Activated CD4-positive, alpha-beta T cell treated with anti-CD3 and anti-CD28 coated beads, Interleukin-2, amount 10 ng/mL, durations not matched to agents 7 days and 5 days (primary cell): ENCODE measurements around the gene FARP1. TPM values are rescaled to one million over a fixed set of nuclear protein-coding genes. Genes with fewer than 3 reads are reported as not detected.

Experiments used
- CTCF ChIA-PET: fragments of 350-600 bp; sonication (Branson Sonifier 250); formaldehyde crosslinking; loops from one replicate; lab custom pipeline; 2021; ENCODE audit warnings: antibody characterized with exemption; lab: Charles Lee
- POLR2A ChIA-PET: fragments of 350-600 bp; sonication (Branson Sonifier 250); formaldehyde crosslinking; loops from one replicate; lab custom pipeline; 2021; ENCODE audit warnings: antibody characterized with exemption; lab: Charles Lee
- DNase-seq: peaks from one replicate; pipeline ENCODE4 v3.0.0-alpha.2; 2020
- H3K27ac Mint-ChIP-seq: one replicate; pipeline ENCODE4 v1.8.0; 2021; ENCODE audit warnings: mild to moderate bottlenecking, moderate library complexity, mixed read lengths
- H3K27me3 Mint-ChIP-seq: one replicate; pipeline ENCODE4 v1.8.0; 2021; ENCODE audit warnings: mixed read lengths
- H3K36me3 Mint-ChIP-seq: one replicate; pipeline ENCODE4 v1.8.0; 2021; ENCODE audit warnings: low read depth, mixed read lengths
- H3K4me1 Mint-ChIP-seq: one replicate; pipeline ENCODE4 v1.8.0; 2021; ENCODE audit warnings: mixed read lengths
- H3K4me3 Mint-ChIP-seq: one replicate; pipeline ENCODE4 v1.8.0; 2021; ENCODE audit warnings: mild to moderate bottlenecking, moderate library complexity, mixed read lengths
- H3K9me3 Mint-ChIP-seq: one replicate; pipeline ENCODE4 v1.8.0; 2021; ENCODE audit warnings: mixed read lengths
- total RNA-seq, 2 experiments: library from RNA; stranded (reverse); gene quantifications; one replicate each; pipeline ENCODE4 v1.2.3, GENCODE V29; 2021

Gene FARP1
- total RNA-seq, 2 experiments from 2014 or later = 0.67 to 1.0 TPM

GRCh38 chr13:98203646-98204326 is 60.9 kb downstream of the FARP1 start:
- ChIA-PET POLR2A (no interaction called here), CTCF (no interaction called here)
- Mint-ChIP-seq H3K9me3 (no peaks in the 10 kb centered on the region), H3K4me3 (no peak overlapping the region), H3K27me3 (peaks cover 5% of the 10 kb centered on the region), H3K36me3 (no peaks in the 10 kb centered on the region), H3K4me1 (no peaks in the 10 kb centered on the region), H3K27ac (no peak overlapping the region)
- no peak for DNase-seq

- CTCF ChIA-PET = interaction anchor here (1.3 to 1.4 kb wide), 2 partner anchors 10 to 20 kb away, joined by 3 read pairs; no protein-coding TSS in a partner anchor
- Mint-ChIP-seq H3K4me1 (no peaks in the 10 kb centered on the region), H3K27ac (no peak overlapping the region), H3K36me3 (no peaks in the 10 kb centered on the region), H3K4me3 (no peak overlapping the region), H3K27me3 (peaks cover 3% of the 10 kb centered on the region), H3K9me3 (no peaks in the 10 kb centered on the region)
- POLR2A ChIA-PET = no interaction called here
- DNase-seq = no peak
These were observed 61.7 kb downstream of the FARP1 start for GRCh38 chr13:98204546-98204945.

GRCh38 chr13:98206946-98207345 is 64.1 kb downstream of the FARP1 start:
- H3K27ac Mint-ChIP-seq = no peak overlapping the region
- H3K27me3 Mint-ChIP-seq = no peaks in the 10 kb centered on the region
- ChIA-PET POLR2A (no interaction called here), CTCF (interaction anchor here (0.6 kb wide), 1 partner anchor 141 kb away, joined by 3 read pairs; no protein-coding TSS in a partner anchor)
- DNase-seq = no peak
- no peak overlapping the region for H3K4me3 Mint-ChIP-seq
- H3K36me3 Mint-ChIP-seq = no peaks in the 10 kb centered on the region
- no peaks in the 10 kb centered on the region for H3K9me3 Mint-ChIP-seq
- H3K4me1 Mint-ChIP-seq = no peaks in the 10 kb centered on the region

GRCh38 chr13:98207416-98207815 is 64.5 kb downstream of the FARP1 start:
- Mint-ChIP-seq H3K27ac (no peak overlapping the region), H3K36me3 (no peaks in the 10 kb centered on the region), H3K9me3 (no peaks in the 10 kb centered on the region), H3K4me3 (no peak overlapping the region), H3K27me3 (no peaks in the 10 kb centered on the region), H3K4me1 (no peaks in the 10 kb centered on the region)
- DNase-seq = no peak
- POLR2A ChIA-PET = no interaction called here
- CTCF ChIA-PET = interaction anchor here (0.6 kb wide), 1 partner anchor 141 kb away, joined by 3 read pairs; no protein-coding TSS in a partner anchor

GRCh38 chr13:98208606-98209005 is 65.7 kb downstream of the FARP1 start:
- H3K27me3 Mint-ChIP-seq = no peaks in the 10 kb centered on the region
- no peak for DNase-seq
- H3K27ac Mint-ChIP-seq = no peak overlapping the region
- ChIA-PET CTCF (no interaction called here), POLR2A (no interaction called here)
- no peaks in the 10 kb centered on the region for H3K36me3 Mint-ChIP-seq
- H3K9me3 Mint-ChIP-seq = no peaks in the 10 kb centered on the region
- H3K4me3 Mint-ChIP-seq = no peak overlapping the region
- no peaks in the 10 kb centered on the region for H3K4me1 Mint-ChIP-seq

GRCh38 chr13:98212763-98213162 is 69.9 kb downstream of the FARP1 start:
- H3K4me1 Mint-ChIP-seq = no peaks in the 10 kb centered on the region
- no peaks in the 10 kb centered on the region for H3K9me3 Mint-ChIP-seq
- H3K27ac Mint-ChIP-seq = no peak overlapping the region
- ChIA-PET CTCF (no interaction called here), POLR2A (no interaction called here)
- no peak overlapping the region for H3K4me3 Mint-ChIP-seq
- DNase-seq = no peak
- no peaks in the 10 kb centered on the region for H3K27me3 Mint-ChIP-seq
- H3K36me3 Mint-ChIP-seq = no peaks in the 10 kb centered on the region

- Mint-ChIP-seq H3K27ac (no peak overlapping the region), H3K9me3 (no peaks in the 10 kb centered on the region), H3K4me3 (no peak overlapping the region), H3K27me3 (no peaks in the 10 kb centered on the region), H3K4me1 (no peaks in the 10 kb centered on the region), H3K36me3 (no peaks in the 10 kb centered on the region)
- ChIA-PET CTCF (no interaction called here), POLR2A (no interaction called here)
- no peak for DNase-seq
These were observed 70.5 kb downstream of the FARP1 start for GRCh38 chr13:98213354-98213753.

GRCh38 chr13:98214008-98214643 is 71.2 kb downstream of the FARP1 start:
- ChIA-PET POLR2A (no interaction called here), CTCF (interaction anchor here (1.1 kb wide), 1 partner anchor 9 kb away, joined by 3 read pairs; no protein-coding TSS in a partner anchor)
- H3K4me3 Mint-ChIP-seq = no peak overlapping the region
- no peaks in the 10 kb centered on the region for H3K27me3 Mint-ChIP-seq
- H3K27ac Mint-ChIP-seq = no peak overlapping the region
- no peaks in the 10 kb centered on the region for H3K4me1 Mint-ChIP-seq
- no peak for DNase-seq
- no peaks in the 10 kb centered on the region for H3K36me3 Mint-ChIP-seq
- no peaks in the 10 kb centered on the region for H3K9me3 Mint-ChIP-seq

GRCh38 chr13:98214707-98215106 is 71.8 kb downstream of the FARP1 start:
- Mint-ChIP-seq H3K36me3 (no peaks in the 10 kb centered on the region), H3K27ac (no peak overlapping the region), H3K4me1 (no peaks in the 10 kb centered on the region), H3K27me3 (no peaks in the 10 kb centered on the region), H3K9me3 (no peaks in the 10 kb centered on the region), H3K4me3 (no peak overlapping the region)
- DNase-seq = no peak
- POLR2A ChIA-PET = no interaction called here
- CTCF ChIA-PET = interaction anchor here (1.1 kb wide), 1 partner anchor 9 kb away, joined by 3 read pairs; no protein-coding TSS in a partner anchor

- Mint-ChIP-seq H3K4me3 (no peak overlapping the region), H3K36me3 (no peaks in the 10 kb centered on the region), H3K4me1 (no peaks in the 10 kb centered on the region), H3K9me3 (no peaks in the 10 kb centered on the region), H3K27ac (no peak overlapping the region), H3K27me3 (no peaks in the 10 kb centered on the region)
- ChIA-PET CTCF (interaction anchor here (0.9 kb wide), 1 partner anchor 15 kb away, joined by 3 read pairs; no protein-coding TSS in a partner anchor), POLR2A (no interaction called here)
- no peak for DNase-seq
These were observed 72.6 kb downstream of the FARP1 start for GRCh38 chr13:98215508-98215907.

- DNase-seq = no peak
- Mint-ChIP-seq H3K9me3 (no peaks in the 10 kb centered on the region), H3K27me3 (no peaks in the 10 kb centered on the region), H3K27ac (no peak overlapping the region), H3K4me1 (no peaks in the 10 kb centered on the region), H3K36me3 (no peaks in the 10 kb centered on the region), H3K4me3 (no peak overlapping the region)
- ChIA-PET POLR2A (no interaction called here), CTCF (interaction anchor here (0.9 kb wide), 1 partner anchor 16 kb away, joined by 3 read pairs; no protein-coding TSS in a partner anchor)
These were observed 73.3 kb downstream of the FARP1 start for GRCh38 chr13:98216135-98216565.

GRCh38 chr13:98216711-98217285 is 73.9 kb downstream of the FARP1 start:
- no peak overlapping the region for H3K4me3 Mint-ChIP-seq
- POLR2A ChIA-PET = no interaction called here
- peaks cover 1% of the 10 kb centered on the region for H3K27me3 Mint-ChIP-seq

GRCh38 chr13:98217597-98217996 is 74.7 kb downstream of the FARP1 start:
- H3K4me1 Mint-ChIP-seq = no peaks in the 10 kb centered on the region
- no peak overlapping the region for H3K27ac Mint-ChIP-seq
- DNase-seq = no peak
- CTCF ChIA-PET = no interaction called here
- H3K4me3 Mint-ChIP-seq = no peak overlapping the region
- peaks cover 1% of the 10 kb centered on the region for H3K27me3 Mint-ChIP-seq
- no peaks in the 10 kb centered on the region for H3K9me3 Mint-ChIP-seq
- POLR2A ChIA-PET = no interaction called here
- no peaks in the 10 kb centered on the region for H3K36me3 Mint-ChIP-seq

More at GRCh38 chr13:98216711-98217285, 73.9 kb downstream of the FARP1 start:
- Mint-ChIP-seq H3K9me3 (no peaks in the 10 kb centered on the region), H3K27ac (no peak overlapping the region), H3K4me1 (no peaks in the 10 kb centered on the region), H3K36me3 (no peaks in the 10 kb centered on the region)
- no peak for DNase-seq
- CTCF ChIA-PET = no interaction called here
